Measurements from ENCODE around the gene LRP5.

GRCh38 chr11:68396516-68396915 is 84.1 kb downstream of the LRP5 start:
- TF ChIP-seq CTCF (conservative IDR thresholded peaks at IDR 0.05): no peak
- no peak for TF ChIP-seq EZH2 (IDR thresholded peaks at IDR 0.05; ENCODE audit: low read depth)
